Measurements from ENCODE around the gene TRIB2.

Gene TRIB2

GRCh38 chr2:12701786-12702167 is 15.0 kb upstream of the TRIB2 start:
- no peak for DNase-seq

- DNase-seq = peak in 2 of 3 experiments; percentile 51 to 79
Observed at GRCh38 chr2:12702168-12703121, 14.3 kb upstream of the TRIB2 start.

- DNase-seq = no peak
Observed at GRCh38 chr2:12704378-12704777, 12.4 kb upstream of the TRIB2 start.

GRCh38 chr2:12705230-12705629 is 11.5 kb upstream of the TRIB2 start:
- no peak for DNase-seq

GRCh38 chr2:12705742-12706141 is 11.0 kb upstream of the TRIB2 start:
- DNase-seq = no peak

- DNase-seq = no peak
Observed at GRCh38 chr2:12708508-12709206, 8.1 kb upstream of the TRIB2 start.

GRCh38 chr2:12709207-12709522 is 7.6 kb upstream of the TRIB2 start:
- no peak for DNase-seq

GRCh38 chr2:12710301-12710700 is 6.4 kb upstream of the TRIB2 start:
- no peak for DNase-seq

- no peak for DNase-seq
Observed at GRCh38 chr2:12711339-12711738, 5.4 kb upstream of the TRIB2 start.

- DNase-seq = no peak
Observed at GRCh38 chr2:12712881-12713280, 3.9 kb upstream of the TRIB2 start.

- DNase-seq = no peak
Observed at GRCh38 chr2:12714391-12715221, 2.1 kb upstream of the TRIB2 start.

- DNase-seq = peak in 2 of 3 experiments; percentile 27 to 38
Observed at GRCh38 chr2:12715258-12716031, 1.3 kb upstream of the TRIB2 start.

GRCh38 chr2:12716032-12716281 is 779 bp upstream of the TRIB2 start:
- DNase-seq = peak; percentile 85 to 94 (median 91)

GRCh38 chr2:12717191-12718014 is 667 bp downstream of the TRIB2 start:
- peak; percentile 72 to 93 (median 90) for DNase-seq

- peak; percentile 86 to 91 (median 88) for DNase-seq
Observed at GRCh38 chr2:12718015-12718671, 1.4 kb downstream of the TRIB2 start.

GRCh38 chr2:12718711-12719399 is 2.1 kb downstream of the TRIB2 start:
- peak; percentile 56 to 86 (median 80) for DNase-seq

- peak in 1 of 3 experiments; percentile 60 for DNase-seq
Observed at GRCh38 chr2:12719400-12720277, 2.9 kb downstream of the TRIB2 start.

GRCh38 chr2:12720278-12720620 is 3.5 kb downstream of the TRIB2 start:
- peak in 1 of 3 experiments; percentile 26 for DNase-seq

GRCh38 chr2:12720754-12721378 is 4.1 kb downstream of the TRIB2 start:
- no peak for DNase-seq

Data from NCI-H1417 (cell line).